Sigmoid colon (tissue), 7 donors: ENCODE results near the gene ATG7. TPM values are rescaled to one million over a fixed set of nuclear protein-coding genes. Genes with fewer than 3 reads are reported as not detected.
A peak's percentile ranks its signal among the peaks of the same experiment; 100 is the strongest.
"Not testable (repeated sequence)": the region's sequence is repeated elsewhere in the genome, so short reads cannot be mapped to it uniquely, and the experiment has no call there.

Source experiments
- DNase-seq: peaks from one replicate; pipeline ENCODE4 v3.0.0-alpha.2; 2019
- H3K27ac ChIP-seq, 4 donors: fragments of 200-600 bp; sonication (generic); one replicate each; pipeline ENCODE4 v1.5.1; 2016 to 2019; ENCODE audit warnings: mild to moderate bottlenecking in 1 of 4
- H3K27me3 ChIP-seq, 3 donors: fragments of 200-600 bp; sonication (generic); one replicate each; pipeline ENCODE4 v1.5.1; 2019; ENCODE audit warnings: mild to moderate bottlenecking in 1 of 3
- H3K36me3 ChIP-seq, 4 donors: fragments of 200-600 bp; sonication (generic); one replicate each; pipeline ENCODE4 v1.5.1; 2016 to 2019
- H3K4me1 ChIP-seq, 4 donors: fragments of 200-600 bp; sonication (generic); one replicate each; pipeline ENCODE4 v1.5.1; 2017 to 2019
- H3K4me3 ChIP-seq, 4 donors: fragments of 200-600 bp; sonication (generic); one replicate each; pipeline ENCODE4 v1.5.1; 2017 to 2019; ENCODE audit warnings: mild to moderate bottlenecking in 2 of 4, moderate library complexity in 1 of 4
- H3K9me3 ChIP-seq, 4 donors: fragments of 200-600 bp in 3 of 4; sonication (generic) in 3 of 4; one replicate each; pipeline versions ENCODE4 v1.5.1 to v1.6.1; 2013 to 2019
- CTCF ChIP-seq, 4 experiments: fragments of 450-650 bp in 3 of 4; fragments of 200-600 bp in 1 of 4; IDR thresholded peaks; one replicate each; pipeline ENCODE4 v1.5.1; 2016 to 2019; ENCODE audit warnings: antibody characterized with exemption in 4 of 4, mild to moderate bottlenecking in 3 of 4, moderate library complexity in 2 of 4
- EP300 ChIP-seq, 4 donors: sonication (generic); formaldehyde crosslinking; IDR thresholded peaks; one replicate each; pipeline ENCODE4 v1.6.1; 2017; ENCODE audit warnings: antibody characterized with exemption in 4 of 4
- POLR2A ChIP-seq, 2 donors: fragments of 450-650 bp; IDR thresholded peaks; one replicate each; pipeline ENCODE4 v1.6.1; 2016; ENCODE audit warnings: antibody characterized with exemption in 2 of 2, mild to moderate bottlenecking in 2 of 2, moderate library complexity in 2 of 2
- POLR2AphosphoS5 ChIP-seq, 4 donors: sonication (generic); formaldehyde crosslinking; IDR thresholded peaks; one replicate each; pipeline ENCODE4 v1.6.1; 2017; ENCODE audit warnings: antibody characterized with exemption in 4 of 4
- WGBS, 2 donors: extraction: QIAGEN DNeasy Blood & Tissue Kit; methylation state at CpG; one replicate each; pipeline ENCODE4 v1.1.7; 2013; 5-methylcytosine and 5-hydroxymethylcytosine counted together
- intact Hi-C: fragments of 100-400 bp; cut with DNase I; formaldehyde crosslinking; loops from one replicate; pipeline ENCODE4 v1.15.1; 2023
- polyA plus RNA-seq, 3 donors: library from polyadenylated mRNA; stranded (reverse); fragments of 200-250 nt; gene quantifications; one replicate each; pipeline ENCODE4 v1.2.3, GENCODE V29; 2013
- total RNA-seq, 4 donors: library from RNA; depleted of rRNA; stranded (reverse); fragments of >200 nt; gene quantifications; one replicate each; pipeline ENCODE4 v1.1.0, GENCODE V29; 2016
- donor health status: healthy with polysubstance abuse.
- donor health status: Bipolar disorder and iron deficiency.
- donor health status: healthy.

ATG7 gene
- total and polyA plus RNA-seq, 7 donors: 12.5 to 62.9 (median 34.8) TPM

- no peak overlapping the region for H3K4me3 ChIP-seq
- no peaks in the 10 kb centered on the region for H3K27me3 ChIP-seq
- peak in 1 of 4 donors; percentile 21 for TF ChIP-seq POLR2AphosphoS5 (IDR thresholded peaks at IDR 0.05)
- peak in 1 of 4 donors; percentile 26 for TF ChIP-seq EP300 (IDR thresholded peaks at IDR 0.05)
- no peak for TF ChIP-seq POLR2A (IDR thresholded peaks at IDR 0.05)
- no peak for TF ChIP-seq CTCF (IDR thresholded peaks at IDR 0.05)
- peak; percentile 78 for DNase-seq
- H3K36me3 ChIP-seq: no peaks in the 10 kb centered on the region
- no peaks in the 10 kb centered on the region for H3K9me3 ChIP-seq
- 73 to 87% methylated on average over 7 of the region's 7 CpGs for WGBS, 2 donors
- peak overlapping the region; percentile 42 to 68 (median 58) for H3K27ac ChIP-seq
- H3K4me1 ChIP-seq: peaks cover 0 to 18% (median 16%) of the 10 kb centered on the region in 4 donors
- intact Hi-C loops: loop anchor here (10.0 kb wide), 1 partner anchor 139 kb away; no protein-coding TSS in a partner anchor
Observed at GRCh38 chr3:11523572-11524101, 251.4 kb downstream of the ATG7 start.

- H3K27ac ChIP-seq, H3K36me3 ChIP-seq, H3K9me3 ChIP-seq, H3K27me3 ChIP-seq, DNase-seq, H3K4me3 ChIP-seq: not testable (repeated sequence)
- 96 to 97% methylated on average over 5 of the region's 5 CpGs for WGBS, 2 donors
- intact Hi-C loops: loop anchor here (10.0 kb wide), 1 partner anchor 141 kb away; no protein-coding TSS in a partner anchor
- peaks cover 0 to 42% (median 30%) of the 10 kb centered on the region in 4 donors for H3K4me1 ChIP-seq
Observed at GRCh38 chr3:11526121-11526520, 253.9 kb downstream of the ATG7 start.

DNA sequence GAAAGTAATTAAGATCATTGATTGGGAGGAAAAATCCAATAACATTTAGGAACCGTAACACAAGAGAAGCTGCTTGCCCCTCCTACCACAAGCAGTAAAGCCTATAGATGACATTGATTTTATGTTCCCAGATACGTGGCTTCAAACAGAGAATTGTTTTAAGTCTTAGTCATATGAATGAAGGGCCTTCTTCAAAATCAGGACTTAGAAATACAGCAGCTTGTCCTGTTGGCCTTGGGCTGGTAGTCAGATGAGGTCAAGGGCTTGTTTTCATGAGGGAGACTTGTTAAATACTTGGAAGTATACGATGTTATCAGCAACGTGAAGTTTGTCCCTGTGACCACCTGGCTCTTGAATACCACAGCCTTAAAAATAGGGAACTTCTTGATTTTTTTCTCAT is 257.1 kb downstream of the ATG7 start:
- Histone ChIP-seq H3K36me3 (no peaks in the 10 kb centered on the region), H3K27ac (no peak overlapping the region), H3K27me3 (no peaks in the 10 kb centered on the region), H3K4me1 (peaks cover 0 to 28% (median 17%) of the 10 kb centered on the region in 4 donors), H3K4me3 (no peak overlapping the region), H3K9me3 (no peaks in the 10 kb centered on the region)
- TF ChIP-seq POLR2AphosphoS5 (IDR thresholded peaks at IDR 0.05): no peak
- TF ChIP-seq POLR2A (IDR thresholded peaks at IDR 0.05): no peak
- TF ChIP-seq EP300 (IDR thresholded peaks at IDR 0.05): no peak
- no peak for TF ChIP-seq CTCF (IDR thresholded peaks at IDR 0.05)
- intact Hi-C loops: loop anchor here (10.0 kb wide), 1 partner anchor 144 kb away; no protein-coding TSS in a partner anchor
- DNase-seq: no peak
- 80 to 83% methylated on average over 4 of the region's 4 CpGs for WGBS, 2 donors

- Histone ChIP-seq H3K4me1 (peaks cover 0 to 25% (median 17%) of the 10 kb centered on the region in 4 donors), H3K4me3 (no peak overlapping the region), H3K36me3 (no peaks in the 10 kb centered on the region), H3K9me3 (no peaks in the 10 kb centered on the region), H3K27me3 (no peaks in the 10 kb centered on the region), H3K27ac (peak overlapping the region in 3 of 4 donors; percentile 6 to 60 (median 24))
- intact Hi-C loops: no loop called here
- 85 to 89% methylated on average over 11 of the region's 11 CpGs for WGBS, 2 donors
- TF ChIP-seq EP300 (IDR thresholded peaks at IDR 0.05): no peak
- TF ChIP-seq POLR2A (IDR thresholded peaks at IDR 0.05): no peak
- TF ChIP-seq POLR2AphosphoS5 (IDR thresholded peaks at IDR 0.05): peak in 2 of 4 donors; percentile 8 to 10
- no peak for TF ChIP-seq CTCF (IDR thresholded peaks at IDR 0.05)
- peak; percentile 83 for DNase-seq
Observed at GRCh38 chr3:11530153-11530721, 258.0 kb downstream of the ATG7 start.

DNA sequence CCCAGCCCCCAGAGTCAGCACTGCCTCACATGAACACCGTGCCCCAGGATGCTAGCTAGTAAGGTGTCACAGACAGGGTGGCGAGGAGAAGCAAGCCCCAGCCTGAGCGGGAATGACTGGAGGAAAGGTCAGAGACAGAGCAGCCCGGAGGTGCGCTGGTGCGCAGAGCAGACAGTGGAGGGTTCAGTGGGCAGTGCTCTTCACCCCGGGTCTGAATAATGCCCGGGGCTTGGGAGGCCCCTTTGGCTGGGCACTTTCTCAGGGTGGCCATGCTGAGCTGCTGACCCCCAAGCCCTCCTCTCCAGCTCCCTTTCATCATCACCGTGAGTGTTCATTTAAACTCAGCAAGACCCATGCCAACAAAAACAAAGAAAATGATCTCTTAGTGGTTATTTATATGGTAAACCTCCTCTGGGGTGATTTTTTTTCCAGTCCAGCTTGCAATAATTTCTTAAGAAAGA is 260.8 kb downstream of the ATG7 start:
- H3K4me1 ChIP-seq: peaks cover 0 to 25% (median 17%) of the 10 kb centered on the region in 4 donors
- no peaks in the 10 kb centered on the region for H3K27me3 ChIP-seq
- H3K27ac ChIP-seq: no peak overlapping the region
- intact Hi-C loops: no loop called here
- no peak overlapping the region for H3K4me3 ChIP-seq
- peak; percentile 59 for DNase-seq
- H3K36me3 ChIP-seq: no peaks in the 10 kb centered on the region
- WGBS, 2 donors: 94 to 96% methylated on average over 9 of the region's 9 CpGs
- no peaks in the 10 kb centered on the region for H3K9me3 ChIP-seq
- TF ChIP-seq EP300 (IDR thresholded peaks at IDR 0.05) (no peak), POLR2A (IDR thresholded peaks at IDR 0.05) (no peak)
